A673 (cell line): ENCODE data around the gene TLX1.

Experiments
- EZH2 ChIP-seq: fragments of 200-600 bp; sonication (generic); IDR thresholded peaks from 2 replicates; pipeline ENCODE4 v1.6.1; 2017; ENCODE audit warnings: borderline replicate concordance, low read depth, mild to moderate bottlenecking, mixed read lengths, antibody characterized with exemption, low read length; ENCODE audit not compliant: poor library complexity, severe bottlenecking
- TF ChIP-seq, protein P1 (sequence below): fragments of 300-800, 200-600 bp; sonication (generic); conservative IDR thresholded peaks from 2 replicates; pipeline ENCODE4 v1.5.1; 2017; ENCODE audit warnings: low read depth, mild to moderate bottlenecking, antibody characterized with exemption, low read length, moderate library complexity, mixed read lengths

DNA sequence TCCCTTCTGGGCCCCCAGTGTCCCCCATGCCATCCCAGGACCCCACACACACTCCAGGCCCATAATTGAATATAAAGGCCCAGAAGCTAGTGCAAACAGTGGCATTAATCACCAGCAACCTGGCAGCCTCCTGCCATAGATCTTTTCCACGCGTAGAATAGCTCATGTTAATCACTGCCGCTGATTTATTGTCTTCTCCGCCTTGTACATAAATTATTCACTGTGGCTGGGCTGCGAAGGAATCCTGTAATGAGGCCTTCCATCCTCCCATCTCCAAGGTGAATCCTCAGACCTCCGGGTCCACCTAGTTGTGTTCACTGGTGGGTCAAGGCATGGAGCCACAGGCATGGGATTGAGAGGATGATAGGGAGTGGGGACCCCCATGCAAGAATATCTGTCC is 36.1 kb upstream of the TLX1 start:
- TF ChIP-seq, protein P1, sequence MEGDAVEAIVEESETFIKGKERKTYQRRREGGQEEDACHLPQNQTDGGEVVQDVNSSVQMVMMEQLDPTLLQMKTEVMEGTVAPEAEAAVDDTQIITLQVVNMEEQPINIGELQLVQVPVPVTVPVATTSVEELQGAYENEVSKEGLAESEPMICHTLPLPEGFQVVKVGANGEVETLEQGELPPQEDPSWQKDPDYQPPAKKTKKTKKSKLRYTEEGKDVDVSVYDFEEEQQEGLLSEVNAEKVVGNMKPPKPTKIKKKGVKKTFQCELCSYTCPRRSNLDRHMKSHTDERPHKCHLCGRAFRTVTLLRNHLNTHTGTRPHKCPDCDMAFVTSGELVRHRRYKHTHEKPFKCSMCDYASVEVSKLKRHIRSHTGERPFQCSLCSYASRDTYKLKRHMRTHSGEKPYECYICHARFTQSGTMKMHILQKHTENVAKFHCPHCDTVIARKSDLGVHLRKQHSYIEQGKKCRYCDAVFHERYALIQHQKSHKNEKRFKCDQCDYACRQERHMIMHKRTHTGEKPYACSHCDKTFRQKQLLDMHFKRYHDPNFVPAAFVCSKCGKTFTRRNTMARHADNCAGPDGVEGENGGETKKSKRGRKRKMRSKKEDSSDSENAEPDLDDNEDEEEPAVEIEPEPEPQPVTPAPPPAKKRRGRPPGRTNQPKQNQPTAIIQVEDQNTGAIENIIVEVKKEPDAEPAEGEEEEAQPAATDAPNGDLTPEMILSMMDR, result no peak
- no peak for TF ChIP-seq EZH2
